HG03439 (cell line): ENCODE data around the gene ARX.

Source experiments
- ATAC-seq: cut with Tn5 transposase; IDR thresholded peaks from one replicate; pipeline ENCODE4 v1.9.1; 2021; ENCODE audit warnings: mild to moderate bottlenecking, moderate library complexity; ENCODE audit not compliant: unreplicated experiment

The ARX gene

DNA sequence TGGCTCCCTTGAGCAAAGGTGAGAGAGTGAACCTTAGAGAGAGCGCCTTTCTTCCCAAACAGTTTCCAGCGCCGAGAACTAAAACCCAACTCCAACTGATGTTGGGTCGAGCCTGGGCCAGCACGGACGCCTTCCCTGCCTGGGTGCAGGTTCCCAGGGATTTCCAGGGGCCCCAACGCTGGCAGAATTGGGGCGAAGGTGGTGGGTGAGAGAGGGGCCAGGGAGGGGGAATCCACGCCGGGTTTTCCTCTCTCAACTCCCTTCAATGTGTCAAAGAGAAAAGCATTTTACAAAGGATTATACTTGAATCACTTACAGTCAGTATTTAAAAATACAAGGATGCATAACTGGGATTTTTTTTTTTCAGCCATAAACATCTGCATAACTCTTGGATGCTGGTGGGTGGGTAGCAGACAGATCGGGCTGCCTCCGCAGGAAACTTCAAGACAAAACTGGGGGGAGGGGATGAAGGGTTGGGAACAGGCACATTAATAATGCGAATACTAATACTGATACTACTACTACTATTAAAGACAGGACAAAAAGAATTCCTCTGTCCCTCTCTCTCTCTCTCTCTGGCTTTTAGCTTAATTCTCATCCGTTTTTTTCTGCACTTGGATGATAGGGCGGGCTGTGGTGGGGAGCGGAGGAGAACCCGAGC, 1.3 kb upstream of the ARX start:
- no peak for ATAC-seq

- ATAC-seq = no peak
Observed at GRCh38 chrX:25016361-25016671, 551 bp upstream of the ARX start.

DNA sequence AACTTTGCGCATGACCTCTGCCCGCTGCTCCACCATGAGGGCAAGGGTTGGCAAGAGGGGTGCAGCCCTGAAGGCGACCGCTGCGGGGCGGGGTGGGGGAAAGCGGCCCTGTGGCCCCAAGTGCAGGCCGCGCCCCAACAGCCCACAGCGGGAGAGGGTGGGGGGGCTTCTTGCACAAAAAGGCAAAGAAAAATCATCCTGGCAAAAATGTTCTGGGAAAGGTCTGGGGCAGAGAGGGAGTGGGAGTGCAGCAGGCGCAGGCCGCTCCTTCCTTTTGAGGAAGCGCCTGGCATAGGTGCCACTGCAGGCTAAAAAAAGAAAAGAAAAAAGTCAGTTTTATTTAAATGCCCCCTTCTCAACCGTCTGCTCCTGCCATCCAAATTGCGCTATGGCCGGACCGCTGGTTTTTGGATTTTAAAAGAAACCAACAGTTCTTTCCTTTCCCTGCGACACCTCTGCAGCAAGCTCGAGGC, 1.4 kb downstream of the ARX start:
- no peak for ATAC-seq

- no peak for ATAC-seq
Observed at GRCh38 chrX:25013632-25014365, 2.0 kb downstream of the ARX start.

DNA sequence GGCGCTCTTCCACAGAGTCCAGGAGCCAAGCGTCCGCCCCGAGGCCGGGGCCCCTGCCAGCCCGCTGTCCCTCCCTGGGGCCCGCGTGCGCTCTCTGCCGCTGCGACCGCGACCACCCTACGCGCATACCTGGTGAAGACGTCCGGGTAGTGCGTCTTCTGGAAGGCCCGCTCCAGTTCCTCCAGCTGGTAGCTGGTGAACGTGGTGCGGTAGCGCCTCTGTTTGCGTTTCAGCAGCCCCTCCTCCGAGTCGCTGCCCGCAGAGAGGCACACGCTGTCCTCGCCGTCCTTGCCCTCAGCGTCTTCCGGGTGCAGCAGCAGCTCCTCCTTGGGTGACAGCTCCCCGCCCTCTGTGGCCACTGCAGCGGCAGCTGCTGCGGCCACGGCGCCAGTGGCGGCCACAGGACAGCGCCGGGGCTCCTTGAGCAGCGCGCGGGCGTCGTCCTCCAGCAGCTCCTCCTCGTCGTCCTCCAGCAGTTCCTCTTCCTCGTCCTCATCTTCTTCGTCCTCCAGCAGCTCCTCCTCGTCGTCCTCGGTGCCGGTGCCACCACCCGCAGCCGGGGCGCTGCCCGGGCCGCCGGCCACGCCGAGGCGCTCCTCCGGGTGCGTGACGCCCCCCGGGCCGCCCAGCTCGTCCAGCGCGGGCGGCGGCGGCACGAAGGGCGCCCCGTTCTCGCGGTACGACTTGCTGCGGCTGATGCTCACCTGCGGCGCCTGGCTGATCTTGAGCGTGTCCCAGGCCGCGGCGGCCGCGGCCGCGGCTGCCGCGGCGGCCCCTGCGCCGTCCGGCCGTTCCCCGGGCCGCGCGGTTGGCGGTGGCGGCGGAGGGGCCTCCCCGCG, 2.8 kb downstream of the ARX start:
- no peak for ATAC-seq

DNA sequence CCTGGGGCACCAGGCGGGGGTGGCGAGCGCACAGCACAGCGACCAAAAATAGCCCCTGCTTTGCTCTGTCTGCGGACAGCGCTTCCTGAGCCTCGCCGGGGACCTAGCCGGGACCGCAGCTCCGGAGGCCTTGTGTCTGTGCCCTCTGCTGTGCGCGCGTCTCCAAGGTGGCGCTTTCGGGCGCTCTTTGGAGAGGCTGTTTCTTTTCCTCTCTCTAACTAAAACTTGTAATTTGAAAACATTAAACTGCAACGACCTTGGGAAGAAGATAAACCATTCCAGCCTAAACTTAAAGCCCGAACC, 3.4 kb downstream of the ARX start:
- ATAC-seq = no peak

DNA sequence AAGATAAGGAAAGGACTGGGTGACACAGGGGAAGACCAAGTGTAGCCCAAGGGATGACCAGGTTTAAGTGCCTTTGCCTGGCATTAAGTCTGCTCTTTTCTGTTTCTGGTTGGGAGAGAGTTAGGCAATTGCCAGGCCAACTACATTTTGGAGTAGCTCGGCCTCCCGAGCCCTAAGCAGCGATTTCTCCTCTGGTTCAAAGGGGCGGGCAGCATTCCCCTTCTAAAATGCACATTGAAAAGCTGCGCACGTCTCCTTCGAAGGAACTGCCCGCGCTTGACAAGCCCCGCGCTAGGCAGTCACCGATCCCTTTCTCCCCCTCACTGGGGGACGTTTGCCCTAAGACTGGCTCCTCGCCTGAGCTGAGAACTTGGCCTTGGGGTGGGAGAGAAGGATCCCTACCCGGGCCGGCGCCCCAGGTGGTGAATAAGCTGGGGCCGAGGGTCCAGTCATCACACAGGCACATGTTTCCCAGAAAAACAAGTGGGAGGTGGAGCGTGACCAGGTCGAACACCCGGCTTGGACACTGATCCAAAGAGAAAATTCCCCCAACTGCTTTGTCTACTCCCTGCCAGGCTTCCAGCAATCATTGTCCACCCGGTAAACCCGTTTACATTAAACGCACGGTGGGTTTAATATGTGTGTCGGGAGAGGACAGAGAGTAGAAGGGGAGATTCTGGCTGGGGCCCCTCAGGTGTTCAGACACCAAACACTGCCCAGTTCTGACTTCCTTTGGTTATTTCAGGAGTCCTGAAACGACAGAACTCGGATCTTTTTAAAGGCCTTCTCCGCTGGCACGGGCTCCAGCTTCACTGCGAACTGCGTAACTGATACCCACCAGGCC, 4.0 kb downstream of the ARX start:
- ATAC-seq = no peak

DNA sequence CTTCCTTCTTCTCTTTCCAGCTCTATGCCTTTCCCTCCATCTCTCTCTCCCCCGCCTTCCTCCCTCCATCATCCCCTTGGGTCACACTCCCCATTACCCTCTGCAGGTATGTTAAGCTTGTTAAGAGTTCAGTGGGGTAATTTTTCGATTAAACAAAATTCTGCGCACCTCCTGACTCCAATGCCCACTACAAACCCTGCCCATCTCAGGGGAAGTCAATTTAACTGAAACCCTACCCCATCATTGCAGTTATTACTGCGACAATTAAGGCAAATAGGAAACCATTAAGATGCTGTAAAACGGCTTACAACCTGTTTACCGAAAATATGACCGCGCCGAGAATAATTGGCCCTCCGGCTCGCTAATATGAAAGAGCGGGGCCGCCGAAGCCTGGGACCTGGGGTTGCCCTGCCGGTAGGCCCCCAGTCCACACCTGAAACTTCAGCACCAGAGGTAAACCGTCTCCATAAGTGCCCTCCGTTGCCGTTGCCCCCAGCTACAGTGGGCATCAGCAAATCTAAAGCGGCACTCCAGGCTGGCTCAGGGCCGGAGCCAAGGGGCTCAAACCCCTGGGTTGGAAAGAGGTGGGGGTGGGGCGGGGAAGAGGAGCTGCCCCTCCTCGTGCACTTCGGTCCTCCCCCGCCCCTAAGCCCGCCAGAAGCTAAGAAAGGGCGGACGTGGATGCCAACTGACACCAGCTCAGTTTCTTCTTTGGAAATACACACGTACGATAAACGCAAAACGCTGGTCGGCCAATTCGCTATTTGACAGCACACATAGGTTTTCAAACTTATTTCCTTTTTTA, 4.8 kb downstream of the ARX start:
- ATAC-seq = no peak

- ATAC-seq = no peak
Observed at GRCh38 chrX:25009407-25009806, 6.4 kb downstream of the ARX start.

DNA sequence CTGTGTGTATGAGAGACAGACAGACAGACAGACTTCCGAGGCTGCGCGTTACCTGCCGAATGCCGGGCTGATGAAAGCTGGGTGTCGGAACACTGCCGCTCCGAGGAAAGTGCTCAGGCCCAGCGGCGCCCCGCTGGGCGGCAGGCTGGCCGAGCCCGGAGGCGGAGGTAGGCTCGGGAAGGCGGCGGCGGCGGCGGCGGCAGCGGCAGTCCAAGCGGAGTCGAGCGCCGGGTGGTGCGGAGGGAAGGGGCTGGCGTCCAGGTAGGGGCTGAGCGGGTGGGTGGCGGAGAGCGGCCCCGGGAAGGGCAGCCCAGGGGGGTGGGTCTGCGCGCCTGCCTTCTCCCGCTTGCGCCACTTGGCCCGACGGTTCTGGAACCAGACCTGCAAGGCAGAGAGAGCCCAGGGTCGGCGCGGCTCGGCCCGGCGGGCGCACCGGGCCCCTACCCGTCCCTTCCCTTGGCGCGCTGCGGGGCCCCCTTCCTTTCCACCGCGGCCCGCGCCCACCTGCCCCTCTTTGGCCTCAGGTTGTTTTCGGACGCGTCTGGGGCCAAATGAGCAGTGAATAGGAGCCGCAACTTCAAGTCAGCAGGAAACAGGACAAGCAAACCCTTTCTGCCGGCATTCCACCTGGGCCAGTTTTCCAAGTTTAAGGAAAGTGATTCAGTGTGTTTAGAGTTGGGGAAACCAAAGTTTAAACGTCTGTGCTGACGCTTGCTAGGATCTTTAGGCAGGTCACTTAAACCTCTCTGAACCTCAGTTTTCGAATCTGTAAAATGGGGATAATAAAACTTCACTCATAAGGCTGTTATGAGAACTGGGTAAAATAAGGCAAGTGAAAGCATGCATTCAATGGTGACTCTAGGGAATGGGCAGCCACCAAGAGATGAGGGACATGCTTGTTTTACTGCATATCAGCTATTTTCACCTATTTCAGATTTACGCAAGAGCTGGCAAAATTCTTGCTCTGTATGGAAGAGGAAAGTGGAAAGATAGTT, 8.4 kb downstream of the ARX start:
- no peak for ATAC-seq

DNA sequence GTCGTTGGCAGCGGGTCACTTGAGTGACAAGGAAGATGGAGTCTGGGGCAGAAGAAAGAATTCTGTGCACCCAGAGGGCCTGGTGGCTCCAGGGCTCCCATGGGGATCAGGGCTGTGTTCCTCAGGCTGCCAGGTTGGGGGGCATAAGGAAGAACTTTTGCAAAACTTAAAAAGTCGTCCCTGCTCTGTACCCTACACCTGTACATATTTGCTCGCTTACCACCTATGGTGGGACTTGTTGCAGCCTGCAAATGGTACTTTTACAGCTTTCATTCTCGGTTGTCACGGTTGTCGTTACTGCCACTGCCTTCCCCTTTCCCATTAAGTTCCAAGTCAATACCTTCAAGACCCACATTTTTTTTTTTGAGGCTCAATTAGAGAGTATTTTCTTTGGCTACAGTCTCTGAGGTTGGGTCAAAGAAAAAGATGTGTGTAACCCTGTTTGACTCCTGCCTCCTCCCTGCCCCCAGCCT, 9.1 kb downstream of the ARX start:
- ATAC-seq = no peak

DNA sequence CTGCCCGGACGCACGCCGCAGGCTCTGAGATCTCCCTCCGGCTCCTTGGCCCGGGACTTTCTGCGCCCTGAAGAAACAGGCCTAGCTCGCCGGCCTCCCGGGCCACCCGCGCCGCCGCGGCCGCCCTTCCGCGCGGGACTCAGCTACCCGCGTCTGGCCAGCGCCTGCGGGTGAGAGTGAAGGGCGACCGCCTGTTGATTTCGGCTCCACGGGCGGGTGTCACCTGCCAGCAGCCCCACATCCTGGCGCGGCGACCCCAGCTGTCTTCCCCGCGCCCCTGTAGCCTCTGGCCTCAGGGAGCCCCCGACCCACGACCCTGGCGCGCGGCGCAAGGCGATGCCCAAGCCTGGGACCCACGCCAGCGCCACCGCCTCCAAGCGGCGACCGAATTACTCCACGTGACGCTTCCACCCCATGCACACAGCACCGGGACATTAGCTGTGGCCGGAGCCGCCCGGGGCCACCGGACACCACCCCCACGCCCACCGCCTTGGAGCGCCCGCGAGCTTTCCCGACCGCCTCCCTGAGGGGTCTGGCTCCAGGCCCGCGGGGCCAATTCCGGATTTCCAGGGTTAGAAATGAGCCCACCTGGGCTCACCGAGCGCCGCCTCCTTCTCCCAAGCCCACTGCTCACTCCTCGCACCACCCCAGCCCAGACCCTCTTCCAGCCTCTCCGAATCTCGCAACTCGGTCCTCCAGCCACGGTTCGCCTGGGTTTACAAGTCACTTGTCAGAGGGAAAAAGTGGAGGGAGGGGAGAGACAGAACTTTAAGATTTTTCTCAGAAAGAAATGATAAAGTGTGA, 10.2 kb downstream of the ARX start:
- no peak for ATAC-seq

- ATAC-seq = no peak
Observed at GRCh38 chrX:25005034-25005381, 10.8 kb downstream of the ARX start.

GRCh38 chrX:25004485-25005032, 11.2 kb downstream of the ARX start:
- no peak for ATAC-seq

- ATAC-seq = no peak
Observed at GRCh38 chrX:25004040-25004439, 11.7 kb downstream of the ARX start.

DNA sequence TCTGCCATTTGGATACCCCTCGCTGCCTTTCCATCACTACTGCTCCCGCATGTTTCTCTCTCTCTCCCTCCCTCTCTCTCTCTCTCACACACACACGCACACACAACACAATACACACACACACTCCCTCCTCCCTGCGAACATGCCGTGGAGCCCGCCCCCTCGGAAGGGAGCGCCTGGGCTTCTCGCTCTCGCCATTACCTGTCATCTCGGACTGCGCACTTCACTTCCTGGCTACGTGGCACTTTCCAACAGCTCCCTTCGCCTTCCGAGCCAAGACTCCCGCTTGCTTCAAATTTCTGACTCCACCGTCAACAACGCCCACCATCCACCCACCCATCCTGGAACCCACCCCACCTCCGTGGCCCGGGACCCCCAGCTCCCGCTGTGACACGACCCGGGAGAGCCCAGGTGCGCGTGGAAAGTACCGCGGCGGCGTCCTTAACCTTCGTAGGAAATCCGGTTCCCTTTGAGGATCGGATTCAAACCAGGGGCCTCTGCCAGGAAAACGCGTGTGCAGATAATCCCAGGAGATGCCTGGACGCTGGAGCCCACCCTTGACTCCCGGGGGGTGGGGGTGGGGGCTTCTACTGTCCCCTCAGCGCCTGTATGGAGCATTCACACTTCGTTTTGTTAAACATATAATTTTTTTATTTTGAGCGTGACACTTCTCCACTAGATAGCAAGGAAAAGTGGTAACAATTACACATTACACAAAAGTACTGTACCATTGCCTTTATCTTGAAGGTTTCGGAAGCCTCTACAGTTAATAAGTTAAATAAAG, 12.5 kb downstream of the ARX start:
- no peak for ATAC-seq

DNA sequence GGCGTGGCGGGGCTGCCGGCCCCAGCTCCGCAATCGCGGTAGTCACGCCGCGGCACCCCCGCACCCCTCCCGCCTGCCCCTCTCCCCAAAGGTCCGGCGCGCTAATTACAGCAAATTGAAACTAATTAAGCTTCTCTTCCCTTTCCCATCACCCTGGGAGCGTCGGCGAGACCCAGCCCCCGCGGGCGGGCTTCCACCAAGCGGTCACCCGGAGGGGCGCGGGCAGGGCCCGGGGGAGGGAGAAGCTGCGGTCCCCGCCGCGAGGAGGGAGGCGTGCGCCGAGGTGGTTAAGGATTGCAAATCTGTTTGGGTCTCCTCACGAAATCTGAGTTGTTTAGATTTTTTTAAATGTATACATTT, 13.1 kb downstream of the ARX start:
- ATAC-seq = no peak
